KMS-11 (cell line): ENCODE data around the gene NRF1.
A peak's percentile ranks its signal among the peaks of the same experiment; 100 is the strongest.

Source experiments
- H2AFZ ChIP-seq: fragments of 200-600 bp; sonication (generic); 2 replicates; pipeline ENCODE4 v1.6.1; 2016; ENCODE audit warnings: antibody characterized with exemption, mixed run types, low read depth
- H3K27ac ChIP-seq: fragments of 200-600 bp; sonication (generic); 2 replicates; pipeline ENCODE4 v1.6.1; 2016; ENCODE audit warnings: mild to moderate bottlenecking, mixed run types
- H3K27me3 ChIP-seq: fragments of 200-600 bp; sonication (generic); 2 replicates; pipeline ENCODE4 v1.6.1; 2017; ENCODE audit warnings: mild to moderate bottlenecking, low read depth, mixed run types, moderate library complexity; ENCODE audit not compliant: insufficient read depth
- H3K36me3 ChIP-seq: fragments of 200-600 bp; sonication (generic); 2 replicates; pipeline ENCODE4 v1.6.1; 2017; ENCODE audit warnings: mild to moderate bottlenecking, mixed run types; ENCODE audit not compliant: insufficient read depth
- H3K4me1 ChIP-seq: fragments of 200-600 bp; sonication (generic); 2 replicates; pipeline ENCODE4 v1.6.1; 2016; ENCODE audit warnings: mild to moderate bottlenecking, low read depth, mixed run types; ENCODE audit not compliant: poor library complexity, severe bottlenecking
- H3K4me2 ChIP-seq: fragments of 200-600 bp; sonication (generic); 2 replicates; pipeline ENCODE4 v1.7.0; 2016; ENCODE audit warnings: mild to moderate bottlenecking, mixed run types
- H3K4me3 ChIP-seq: fragments of 200-600 bp; sonication (generic); IDR thresholded peaks from 2 replicates; pipeline ENCODE4 v1.6.1; 2017; ENCODE audit warnings: low read depth, low read length, mixed read lengths; ENCODE audit not compliant: insufficient read depth
- H3K79me2 ChIP-seq: fragments of 200-600 bp; sonication (generic); 2 replicates; pipeline ENCODE4 v1.6.1; 2016; ENCODE audit warnings: low read depth, mixed run types; ENCODE audit not compliant: insufficient read depth
- H3K9ac ChIP-seq: fragments of 200-600 bp; sonication (generic); 2 replicates; pipeline ENCODE4 v1.6.1; 2016; ENCODE audit warnings: mild to moderate bottlenecking, mixed run types
- H4K20me1 ChIP-seq: fragments of 200-600 bp; sonication (generic); 2 replicates; pipeline ENCODE4 v1.6.1; 2016; ENCODE audit warnings: mild to moderate bottlenecking, mixed run types; ENCODE audit not compliant: insufficient read depth
- TF ChIP-seq, protein P1 (sequence below): fragments of 200-600 bp; sonication (generic); conservative IDR thresholded peaks from 2 replicates; pipeline ENCODE4 v1.6.1; 2017; ENCODE audit warnings: low read depth, mild to moderate bottlenecking, antibody characterized with exemption, low read length, moderate library complexity, mixed read lengths

Gene NRF1

GRCh38 chr7:129605960-129606614 is 5.4 kb upstream of the NRF1 start:
- Histone ChIP-seq H4K20me1 (no peaks in the 10 kb centered on the region), H3K79me2 (peaks cover 22% of the 10 kb centered on the region), H3K36me3 (no peaks in the 10 kb centered on the region; the same call in 1 of the 2 replicates), H3K27ac (no peak overlapping the region), H3K4me3 (no peak overlapping the region), H3K27me3 (no peaks in the 10 kb centered on the region), H3K9ac (no peak overlapping the region), H3K4me1 (peaks cover 12% of the 10 kb centered on the region), H3K4me2 (no peak overlapping the region), H2AFZ (no peak overlapping the region)
- TF ChIP-seq, protein P1, sequence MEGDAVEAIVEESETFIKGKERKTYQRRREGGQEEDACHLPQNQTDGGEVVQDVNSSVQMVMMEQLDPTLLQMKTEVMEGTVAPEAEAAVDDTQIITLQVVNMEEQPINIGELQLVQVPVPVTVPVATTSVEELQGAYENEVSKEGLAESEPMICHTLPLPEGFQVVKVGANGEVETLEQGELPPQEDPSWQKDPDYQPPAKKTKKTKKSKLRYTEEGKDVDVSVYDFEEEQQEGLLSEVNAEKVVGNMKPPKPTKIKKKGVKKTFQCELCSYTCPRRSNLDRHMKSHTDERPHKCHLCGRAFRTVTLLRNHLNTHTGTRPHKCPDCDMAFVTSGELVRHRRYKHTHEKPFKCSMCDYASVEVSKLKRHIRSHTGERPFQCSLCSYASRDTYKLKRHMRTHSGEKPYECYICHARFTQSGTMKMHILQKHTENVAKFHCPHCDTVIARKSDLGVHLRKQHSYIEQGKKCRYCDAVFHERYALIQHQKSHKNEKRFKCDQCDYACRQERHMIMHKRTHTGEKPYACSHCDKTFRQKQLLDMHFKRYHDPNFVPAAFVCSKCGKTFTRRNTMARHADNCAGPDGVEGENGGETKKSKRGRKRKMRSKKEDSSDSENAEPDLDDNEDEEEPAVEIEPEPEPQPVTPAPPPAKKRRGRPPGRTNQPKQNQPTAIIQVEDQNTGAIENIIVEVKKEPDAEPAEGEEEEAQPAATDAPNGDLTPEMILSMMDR = no peak

- no peak overlapping the region for H3K4me2 ChIP-seq
- no peaks in the 10 kb centered on the region for H3K27me3 ChIP-seq
- H3K36me3 ChIP-seq = no peaks in the 10 kb centered on the region; the same call in 1 of the 2 replicates
- H3K79me2 ChIP-seq = peaks cover 25% of the 10 kb centered on the region
- no peaks in the 10 kb centered on the region for H4K20me1 ChIP-seq
- H2AFZ ChIP-seq = no peak overlapping the region
- H3K4me3 ChIP-seq = no peak overlapping the region
- TF ChIP-seq, protein P1 = no peak
- H3K4me1 ChIP-seq = peaks cover 12% of the 10 kb centered on the region
- no peak overlapping the region for H3K9ac ChIP-seq
- no peak overlapping the region for H3K27ac ChIP-seq
Measured at GRCh38 chr7:129606803-129607202, 4.7 kb upstream of the NRF1 start.

DNA sequence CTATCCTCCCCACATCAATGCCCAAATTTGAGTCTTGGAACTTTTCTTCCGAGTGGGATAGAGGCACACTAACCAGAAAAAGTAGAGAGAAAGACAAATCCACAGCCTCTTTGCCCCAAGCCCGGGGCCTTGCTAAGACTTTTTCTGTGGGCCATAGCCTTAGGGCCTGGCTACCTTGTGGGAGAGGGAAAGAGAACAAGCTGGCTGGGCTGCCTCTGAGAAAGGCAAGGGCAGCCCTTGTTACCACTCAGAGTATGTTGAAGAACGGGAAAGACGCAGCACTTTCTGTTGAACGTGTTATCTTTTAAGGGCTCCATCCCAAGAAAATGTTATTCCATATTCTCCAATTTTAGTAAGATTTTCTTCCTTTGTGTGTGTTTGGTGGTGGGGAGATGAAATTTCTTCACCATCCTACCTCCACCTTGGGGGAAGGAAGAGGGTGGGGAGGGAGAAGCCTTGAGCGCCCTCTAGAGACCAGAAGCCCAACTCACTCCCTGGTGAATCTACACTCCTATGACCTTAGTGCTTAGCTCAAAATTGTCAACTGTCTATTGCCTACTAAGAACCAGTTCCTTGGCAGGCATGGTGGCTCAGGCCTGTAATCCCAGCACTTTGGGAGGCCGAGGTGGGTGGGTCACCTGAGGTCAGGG is 3.9 kb upstream of the NRF1 start:
- no peak overlapping the region for H3K4me3 ChIP-seq
- TF ChIP-seq, protein P1 = peak; percentile 71
- H3K4me1 ChIP-seq = peaks cover 12% of the 10 kb centered on the region
- H3K9ac ChIP-seq = no peak overlapping the region
- no peaks in the 10 kb centered on the region for H3K27me3 ChIP-seq
- H3K79me2 ChIP-seq = peaks cover 28% of the 10 kb centered on the region
- H3K36me3 ChIP-seq = no peaks in the 10 kb centered on the region; the same call in 1 of the 2 replicates
- no peak overlapping the region for H2AFZ ChIP-seq
- H3K4me2 ChIP-seq = no peak overlapping the region
- no peaks in the 10 kb centered on the region for H4K20me1 ChIP-seq
- no peak overlapping the region for H3K27ac ChIP-seq

DNA sequence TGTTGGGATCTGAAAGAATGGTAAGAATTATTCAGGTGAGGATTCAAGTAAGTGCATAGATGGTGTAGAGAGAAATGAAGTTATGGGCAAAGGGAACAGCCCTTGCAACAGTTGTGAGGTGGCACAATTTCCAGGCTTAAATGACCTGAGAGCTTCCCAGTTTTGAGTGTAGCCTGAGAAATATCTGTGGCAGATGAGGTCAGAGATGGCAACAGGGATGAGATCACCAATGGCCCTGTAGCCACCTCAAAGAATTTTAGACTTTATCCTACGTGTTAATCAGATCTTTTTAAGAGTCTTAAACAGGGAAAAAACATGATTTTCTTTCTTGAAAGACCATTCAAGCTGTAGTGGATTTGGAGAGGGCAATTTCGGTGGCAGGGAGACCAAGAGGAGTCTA is 1.9 kb upstream of the NRF1 start:
- no peak overlapping the region for H3K27ac ChIP-seq
- peak overlapping the region; percentile 74; the same call in 1 of the 2 replicates for H3K4me2 ChIP-seq
- H3K4me3 ChIP-seq = no peak overlapping the region
- no peaks in the 10 kb centered on the region for H3K27me3 ChIP-seq
- peaks cover 49% of the 10 kb centered on the region for H3K79me2 ChIP-seq
- H3K4me1 ChIP-seq = peaks cover 31% of the 10 kb centered on the region
- H2AFZ ChIP-seq = no peak overlapping the region
- H3K9ac ChIP-seq = no peak overlapping the region
- H4K20me1 ChIP-seq = no peaks in the 10 kb centered on the region
- H3K36me3 ChIP-seq = no peaks in the 10 kb centered on the region; the same call in 1 of the 2 replicates
- TF ChIP-seq, protein P1 = no peak
